Osteoblast (primary cell): ENCODE measurements around the gene STARD9. TPM values are rescaled to one million over a fixed set of nuclear protein-coding genes. Genes with fewer than 3 reads are reported as not detected.

Experiments
- DNase-seq: peaks from one replicate; pipeline ENCODE4 v3.0.0; 2011; ENCODE audit warnings: low spot score, mixed read lengths; ENCODE audit not compliant: insufficient read length; ENCODE audit errors: missing footprints
- H2AFZ ChIP-seq: 2 replicates; pipeline ENCODE4 v1.6.0; 2011; ENCODE audit warnings: mild to moderate bottlenecking, low read length
- H3K27ac ChIP-seq: 2 replicates; pipeline ENCODE4 v1.5.1; 2011; ENCODE audit warnings: mild to moderate bottlenecking, low read depth, low read length, moderate library complexity
- H3K27me3 ChIP-seq: 2 replicates; pipeline ENCODE4 v1.6.0; 2012; ENCODE audit warnings: mild to moderate bottlenecking, control low read depth, inconsistent platforms, low read length, moderate library complexity; ENCODE audit not compliant: insufficient read depth
- H3K36me3 ChIP-seq: 2 replicates; pipeline ENCODE4 v1.5.1; 2011; ENCODE audit warnings: mild to moderate bottlenecking, low read length, control low read depth, moderate library complexity; ENCODE audit not compliant: insufficient read depth
- H3K4me1 ChIP-seq: 2 replicates; pipeline ENCODE4 v1.5.1; 2011; ENCODE audit warnings: mild to moderate bottlenecking, low read length, control low read depth, moderate library complexity; ENCODE audit not compliant: insufficient read depth
- H3K4me2 ChIP-seq: 2 replicates; pipeline ENCODE4 v1.6.0; 2011; ENCODE audit warnings: mild to moderate bottlenecking, low read length; ENCODE audit not compliant: insufficient read depth
- H3K4me3 ChIP-seq: fragments of 200-600 bp; sonication (generic); 3 replicates; pipeline ENCODE4 v1.5.1; 2012; ENCODE audit warnings: mild to moderate bottlenecking, low read length, inconsistent platforms; ENCODE audit not compliant: insufficient read depth
- H3K79me2 ChIP-seq: 2 replicates; pipeline ENCODE4 v1.6.0; 2012; ENCODE audit warnings: mild to moderate bottlenecking, low read length, control low read depth, inconsistent platforms; ENCODE audit not compliant: insufficient read depth
- H3K9me3 ChIP-seq: 2 replicates; pipeline ENCODE4 v1.5.1; 2011; ENCODE audit warnings: low read depth, low read length, control low read depth
- H4K20me1 ChIP-seq: 2 replicates; pipeline ENCODE4 v1.6.0; 2012; ENCODE audit warnings: mild to moderate bottlenecking, low read length, control low read depth; ENCODE audit not compliant: insufficient read depth
- CTCF ChIP-seq: IDR thresholded peaks from 2 replicates; pipeline ENCODE4 v1.5.1; 2011; ENCODE audit warnings: mild to moderate bottlenecking, low read depth, low read length, moderate library complexity; ENCODE audit errors: extremely low read depth
- total RNA-seq: library from RNA; depleted of rRNA; stranded (reverse); fragments of >200 nt; gene quantifications from 2 replicates; pipeline ENCODE4 v1.2.3, GENCODE V29; 2012

STARD9 gene
- total RNA-seq, 1 donor, result 9.4 TPM

GRCh38 chr15:42621386-42621785, 46.0 kb downstream of the STARD9 start:
- DNase-seq, result no peak
- no peaks in the 10 kb centered on the region for H3K9me3 ChIP-seq

GRCh38 chr15:42621996-42622925, 46.9 kb downstream of the STARD9 start:
- Histone ChIP-seq H3K9me3 (no peaks in the 10 kb centered on the region), H3K36me3 (no peaks in the 10 kb centered on the region), H3K4me1 (no peaks in the 10 kb centered on the region), H2AFZ (no peak overlapping the region), H3K4me2 (no peak overlapping the region), H3K27ac (no peak overlapping the region), H4K20me1 (no peaks in the 10 kb centered on the region), H3K4me3 (no peak overlapping the region), H3K79me2 (no peaks in the 10 kb centered on the region), H3K27me3 (no peaks in the 10 kb centered on the region)
- TF ChIP-seq CTCF, result no peak
- no peak for DNase-seq

More at GRCh38 chr15:42621386-42621785, 46.0 kb downstream of the STARD9 start:
- no peak overlapping the region for H2AFZ ChIP-seq
- no peaks in the 10 kb centered on the region for H3K36me3 ChIP-seq
- H3K4me1 ChIP-seq, result no peaks in the 10 kb centered on the region
- no peak for TF ChIP-seq CTCF
- H3K79me2 ChIP-seq, result no peaks in the 10 kb centered on the region
- no peak overlapping the region for H3K4me2 ChIP-seq
- H4K20me1 ChIP-seq, result no peaks in the 10 kb centered on the region
- no peaks in the 10 kb centered on the region for H3K27me3 ChIP-seq
- H3K4me3 ChIP-seq, result no peak overlapping the region
- H3K27ac ChIP-seq, result no peak overlapping the region

GRCh38 chr15:42623951-42624350, 48.5 kb downstream of the STARD9 start:
- TF ChIP-seq CTCF, result no peak
- no peak overlapping the region for H3K4me3 ChIP-seq
- no peak for DNase-seq
- H3K27me3 ChIP-seq, result no peaks in the 10 kb centered on the region
- no peaks in the 10 kb centered on the region for H3K9me3 ChIP-seq
- H3K27ac ChIP-seq, result no peak overlapping the region
- H4K20me1 ChIP-seq, result no peaks in the 10 kb centered on the region
- no peaks in the 10 kb centered on the region for H3K36me3 ChIP-seq
- no peaks in the 10 kb centered on the region for H3K4me1 ChIP-seq
- H2AFZ ChIP-seq, result no peak overlapping the region
- H3K4me2 ChIP-seq, result no peak overlapping the region
- H3K79me2 ChIP-seq, result no peaks in the 10 kb centered on the region

GRCh38 chr15:42627485-42627884, 52.1 kb downstream of the STARD9 start:
- Histone ChIP-seq H2AFZ (no peak overlapping the region), H3K27ac (no peak overlapping the region), H4K20me1 (no peaks in the 10 kb centered on the region), H3K4me1 (no peaks in the 10 kb centered on the region), H3K4me3 (no peak overlapping the region), H3K9me3 (no peaks in the 10 kb centered on the region), H3K27me3 (no peaks in the 10 kb centered on the region), H3K36me3 (no peaks in the 10 kb centered on the region), H3K4me2 (no peak overlapping the region), H3K79me2 (no peaks in the 10 kb centered on the region)
- TF ChIP-seq CTCF, result no peak
- DNase-seq, result no peak
